CD4-positive, alpha-beta T cell treated with Interferon gamma for 1 hour (primary cell): ENCODE results near the gene YBX1.

Experiments
- DNase-seq: peaks from one replicate; pipeline ENCODE4 v3.0.0-alpha.2; 2020

YBX1 gene

GRCh38 chr1:42735477-42736105, 53.4 kb downstream of the YBX1 start:
- DNase-seq, result no peak

GRCh38 chr1:42736152-42736551, 53.9 kb downstream of the YBX1 start:
- no peak for DNase-seq

GRCh38 chr1:42736571-42737200, 54.5 kb downstream of the YBX1 start:
- DNase-seq, result no peak

- peak; percentile 14 for DNase-seq
These were observed 55.0 kb downstream of the YBX1 start for GRCh38 chr1:42737257-42737656.

GRCh38 chr1:42737986-42738677, 55.9 kb downstream of the YBX1 start:
- DNase-seq, result no peak

- DNase-seq, result no peak
These were observed 56.5 kb downstream of the YBX1 start for GRCh38 chr1:42738678-42739226.

- no peak for DNase-seq
These were observed 57.8 kb downstream of the YBX1 start, which contains the start of gene CLDN19 for GRCh38 chr1:42739753-42740700. CLDN19 (minus strand) TSS chr1:42740236; CDS start chr1:42740063, 173 bp downstream.

- no peak for DNase-seq
These were observed 58.8 kb downstream of the YBX1 start for GRCh38 chr1:42740851-42741580.

- no peak for DNase-seq
These were observed 59.5 kb downstream of the YBX1 start for GRCh38 chr1:42741706-42742105.

GRCh38 chr1:42742141-42742540, 59.9 kb downstream of the YBX1 start:
- DNase-seq, result no peak

GRCh38 chr1:42742617-42743316, 60.5 kb downstream of the YBX1 start:
- no peak for DNase-seq

GRCh38 chr1:42743317-42744147, 61.3 kb downstream of the YBX1 start:
- DNase-seq, result no peak

GRCh38 chr1:42744148-42744413, 61.9 kb downstream of the YBX1 start:
- DNase-seq, result no peak

- no peak for DNase-seq
These were observed 63.6 kb downstream of the YBX1 start for GRCh38 chr1:42745851-42746250.

GRCh38 chr1:42746436-42747105, 64.4 kb downstream of the YBX1 start:
- no peak for DNase-seq

- DNase-seq, result peak; percentile 27
These were observed 64.9 kb downstream of the YBX1 start for GRCh38 chr1:42747125-42747524.

- no peak for DNase-seq
These were observed 65.8 kb downstream of the YBX1 start for GRCh38 chr1:42748021-42748420.

- no peak for DNase-seq
These were observed 66.5 kb downstream of the YBX1 start for GRCh38 chr1:42748461-42749410.

GRCh38 chr1:42750041-42750440, 67.8 kb downstream of the YBX1 start:
- no peak for DNase-seq
